ENCODE data around the gene IRS2.

DNA sequence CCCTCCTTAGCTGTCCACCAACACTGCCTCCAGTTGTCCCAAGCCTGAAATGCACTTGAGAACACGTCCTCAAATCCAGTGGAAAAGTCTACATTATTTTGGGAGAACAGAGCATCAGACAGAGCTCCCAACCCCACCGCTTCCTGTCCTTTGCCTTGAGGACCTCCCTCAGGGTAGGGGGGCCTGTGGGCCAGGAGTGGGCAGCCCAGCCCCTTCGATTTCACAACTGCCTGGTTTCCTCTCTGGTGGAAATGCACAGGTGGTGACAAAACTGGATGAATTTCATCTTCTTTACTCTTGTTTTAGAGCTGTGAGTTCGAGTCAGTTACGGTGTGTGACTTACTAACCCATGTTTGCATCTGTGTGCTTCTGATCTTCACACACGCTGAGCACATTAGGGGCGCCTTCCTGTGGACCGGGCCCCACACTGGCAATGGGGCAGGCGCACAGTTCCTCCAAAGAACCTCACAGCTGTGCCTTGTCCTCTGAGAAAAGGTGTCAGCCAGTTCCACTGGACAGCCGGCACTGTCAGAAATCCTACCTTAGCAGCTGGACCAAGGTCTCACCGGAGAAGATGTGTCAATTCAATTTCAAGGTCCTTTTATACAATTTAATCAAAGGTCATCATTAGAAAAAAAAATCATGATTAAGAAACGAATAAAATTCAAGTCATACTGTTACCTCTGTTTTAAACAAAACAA is 80.2 kb downstream of the IRS2 start:
- no peak for TF ChIP-seq POLR2AphosphoS5 (IDR thresholded peaks at IDR 0.05; ENCODE audit: borderline replicate concordance, low read depth, low read length)
- no peak for TF ChIP-seq FOXP2 (optimal IDR thresholded peaks at IDR 0.05; ENCODE audit: control extremely low read depth, extremely low read length, insufficient read depth)
